HepG2 (cell line): ENCODE data around the gene DAZL. TPM values are rescaled to one million over a fixed set of nuclear protein-coding genes. Genes with fewer than 3 reads are reported as not detected.

Source experiments
- ATAC-seq: fragments of 200-7000 bp; cut with Tn5 transposase; 3 replicates; pipeline ENCODE4 v1.9.1; 2020; ENCODE audit warnings: mild to moderate bottlenecking, moderate library complexity
- BruUV-seq: library from RNA; stranded (reverse); fragments of 400-500 nt; replicated peaks from 2 replicates; lab custom pipeline; 2021; lab: Mats Ljungman, UMichigan
- CTCF ChIA-PET: fragments of 300-600 bp; formaldehyde crosslinking; extraction: SDS; loops from one replicate; lab custom pipeline; 2021; ENCODE audit warnings: low total read pairs, inconsistent platforms, low intra/inter-chr PET ratio; lab: Yijun Ruan, JAX
- POLR2A ChIA-PET: fragments of 350-600 bp; sonication (Branson Sonifier 250); formaldehyde crosslinking; loops from one replicate; lab custom pipeline; 2020; ENCODE audit warnings: antibody characterized with exemption, inconsistent platforms; lab: Yijun Ruan, JAX
- DNase-seq: peaks from one replicate; pipeline ENCODE4 v3.0.0-alpha.2; 2015; ENCODE audit warnings: low spot score
- FAIRE-seq: peaks from 3 replicates; lab custom pipeline; 2011; peaks lifted over from hg19 to GRCh38; lab: Jason Lieb, UNC
- H2AFZ ChIP-seq: one replicate; pipeline ENCODE4 v1.6.1; 2011; ENCODE audit warnings: low read length, inconsistent platforms
- H3K27ac ChIP-seq: fragments of 300-600 bp; 3 replicates; pipeline ENCODE4 v1.8.0; 2011; ENCODE audit warnings: mixed run types, mild to moderate bottlenecking, mixed read lengths, low read length, inconsistent platforms; ENCODE audit not compliant: insufficient read depth; ENCODE audit errors: extremely low read length
- H3K27me3 ChIP-seq, 2 experiments: fragments of 200-600 bp in 1 of 2; 2 replicates in 1 of 2; 3 replicates in 1 of 2; pipeline versions ENCODE4 v1.6.0 to v1.8.0; 2011; ENCODE audit warnings: low read length in 2 of 2, mild to moderate bottlenecking in 2 of 2, moderate library complexity in 2 of 2, inconsistent platforms in 1 of 2; ENCODE audit not compliant: insufficient read depth in 2 of 2, control insufficient read depth in 1 of 2
- H3K36me3 ChIP-seq, 2 experiments: fragments of 200-600 bp in 1 of 2; replicated peaks in 1 of 2; 2 replicates in 1 of 2; 3 replicates in 1 of 2; pipeline versions ENCODE4 v1.5.1 to v1.8.0; 2011; ENCODE audit warnings: low read length in 2 of 2, inconsistent platforms in 1 of 2; ENCODE audit not compliant: insufficient read depth in 2 of 2, control insufficient read depth in 1 of 2
- H3K4me1 ChIP-seq: 2 replicates; pipeline ENCODE4 v1.5.1; 2012; ENCODE audit warnings: low read length, inconsistent platforms; ENCODE audit not compliant: insufficient read depth
- H3K4me2 ChIP-seq: 2 replicates; pipeline ENCODE4 v1.6.0; 2011; ENCODE audit warnings: low read depth, low read length, inconsistent platforms
- H3K4me3 ChIP-seq, 3 experiments: fragments of 200-600 bp in 1 of 3; sonication (generic), shearing (Covaris generic) in 1 of 3; replicated peaks in 1 of 3; 2 replicates each; pipeline ENCODE4 v1.5.1; 2011 to 2016; ENCODE audit warnings: low read length in 3 of 3, inconsistent platforms in 2 of 3, low read depth in 2 of 3, mild to moderate bottlenecking in 2 of 3, control low read depth in 1 of 3, mixed read lengths in 1 of 3; ENCODE audit not compliant: insufficient read depth in 1 of 3
- H3K79me2 ChIP-seq: one replicate; pipeline ENCODE4 v1.6.1; 2011; ENCODE audit warnings: low read length, inconsistent platforms; ENCODE audit not compliant: insufficient read depth
- H3K9ac ChIP-seq: 2 replicates; pipeline ENCODE4 v1.6.0; 2011; ENCODE audit warnings: mild to moderate bottlenecking, low read depth, low read length, inconsistent platforms; ENCODE audit not compliant: insufficient read depth
- H3K9me3 ChIP-seq: 2 replicates; pipeline ENCODE4 v1.5.1; 2012; ENCODE audit warnings: mild to moderate bottlenecking, low read length
- H4K20me1 ChIP-seq: 2 replicates; pipeline ENCODE4 v1.6.0; 2011; ENCODE audit warnings: inconsistent platforms, mild to moderate bottlenecking, low read length, moderate library complexity; ENCODE audit not compliant: insufficient read depth
- AGO1 ChIP-seq: fragments of 200-400 bp; formaldehyde crosslinking; IDR thresholded peaks from 2 replicates; pipeline ENCODE4 v1.6.1; 2017; ENCODE audit warnings: mild to moderate bottlenecking, low read depth, low read length, moderate library complexity; ENCODE audit not compliant: poor library complexity, severe bottlenecking
- ATM ChIP-seq: fragments of 450-650 bp; IDR thresholded peaks from 2 replicates; pipeline ENCODE4 v1.7.1; 2017; ENCODE audit warnings: mild to moderate bottlenecking, borderline replicate concordance
- ELF1 ChIP-seq: sonication (generic); formaldehyde crosslinking; IDR thresholded peaks from 2 replicates; pipeline ENCODE4 v1.4.0; 2020; ENCODE audit warnings: missing genetic modification reagents
- ZIK1 ChIP-seq: sonication (generic); formaldehyde crosslinking; IDR thresholded peaks from 2 replicates; pipeline ENCODE4 v1.5.0; 2020; ENCODE audit warnings: mild to moderate bottlenecking, low read depth, missing genetic modification reagents, borderline replicate concordance
- ZMYM4 ChIP-seq: sonication (generic); formaldehyde crosslinking; IDR thresholded peaks from 2 replicates; pipeline ENCODE4 v1.8.1; 2023; ENCODE audit warnings: mild to moderate bottlenecking, missing genetic modification reagents
- WGBS: methylation state at CpG from one replicate; pipeline ENCODE4 v1.1.6; 2017; ENCODE audit warnings: low lambda C conversion rate; 5-methylcytosine and 5-hydroxymethylcytosine counted together
- in situ Hi-C: cut with HindIII; loops from 2 replicates; pipeline ENCODE4 v1.10.0; 2017; ENCODE audit warnings: low pct_unique_long_range_greater_than_20kb; ENCODE audit not compliant: extremely low pct_ligation_motif_present
- intact Hi-C: fragments of 100-400 bp; cut with micrococcal nuclease; formaldehyde crosslinking; loops from one replicate; pipeline ENCODE4 v1.10.0; 2022; ENCODE audit not compliant: unreplicated experiment
- polyA plus RNA-seq, 8 experiments: library from polyadenylated mRNA; depleted of rRNA in 3 of 8; stranded (reverse) in 7 of 8; unstranded in 1 of 8; fragments of >200 nt; fragmentation: Illumina TruSeq in 4 of 8; extraction: Trizol in 4 of 8; gene quantifications; 2 replicates each; pipeline versions ENCODE4 v1.2.1 to v1.2.3, GENCODE V29; 2011 to 2016; ENCODE audit warnings: low read depth in 4 of 8, missing spikeins in 1 of 8, mixed read lengths in 1 of 8; ENCODE audit not compliant: insufficient read depth in 1 of 8
- total RNA-seq, 5 experiments: library from RNA; depleted of rRNA; stranded (reverse); fragments of >200 nt; fragmentation: Illumina TruSeq; extraction: Trizol; gene quantifications; 2 replicates each; pipeline ENCODE4 v1.2.3, GENCODE V29; 2016; ENCODE audit warnings: low read depth in 1 of 5
- TF ChIP-seq, protein P1 (sequence below): sonication (generic); formaldehyde crosslinking; IDR thresholded peaks from 2 replicates; pipeline ENCODE4 v1.4.0; 2020; ENCODE audit warnings: mild to moderate bottlenecking, missing genetic modification reagents
- TF ChIP-seq, protein P2 (sequence below): sonication (generic); formaldehyde crosslinking; IDR thresholded peaks from 2 replicates; pipeline ENCODE4 v1.5.0; 2020; ENCODE audit warnings: missing genetic modification reagents

The DAZL gene
- total and polyA plus RNA-seq, 2 of the 13 experiments (the other 11 are each of a cell fraction or from before 2014, with no cell fraction given): not detected

DNA sequence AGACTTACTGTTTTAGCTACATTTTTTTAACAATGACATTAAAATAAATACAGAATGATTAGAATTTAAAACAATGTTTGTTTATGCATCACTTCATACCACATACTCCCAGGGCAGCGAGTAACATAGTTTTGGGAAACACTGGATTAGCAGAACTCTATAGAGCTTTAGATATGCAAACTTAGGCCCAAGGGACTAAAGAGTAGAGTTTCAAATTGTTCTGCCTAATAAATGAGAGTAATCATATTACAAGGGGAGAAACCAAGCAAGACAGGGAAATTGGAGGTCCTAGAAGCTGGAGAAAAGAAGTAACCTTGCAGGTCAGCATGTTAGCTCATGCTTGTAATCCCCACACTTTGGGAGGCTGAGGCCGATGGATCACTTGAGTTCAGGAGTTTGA, 3.6 kb upstream of the DAZL start:
- DNase-seq: no peak
- no peak overlapping the region for H2AFZ ChIP-seq
- ChIA-PET POLR2A (no interaction called here), CTCF (no interaction called here)
- FAIRE-seq: no peak
- in situ Hi-C loops: loop anchor here (10.0 to 25.0 kb wide), 2 partner anchors 428 to 796 kb away; no protein-coding TSS in a partner anchor
- H3K4me2 ChIP-seq: no peak overlapping the region
- intact Hi-C loops: no loop called here
- H3K27me3 ChIP-seq: no peaks in the 10 kb centered on the region
- H3K36me3 ChIP-seq: no peaks in the 10 kb centered on the region
- WGBS: 22% methylated on average over 2 of the region's 2 CpGs
- no peak overlapping the region for H3K9ac ChIP-seq
- no TSS peak for BruUV-seq
- H3K9me3 ChIP-seq: no peaks in the 10 kb centered on the region
- ATAC-seq: no peak
- H3K27ac ChIP-seq: no peak overlapping the region
- TF ChIP-seq AGO1: no peak
- TF ChIP-seq ATM: no peak
- no peak for TF ChIP-seq ZIK1 (CRISPR knock-in tag)
- TF ChIP-seq, protein P1, sequence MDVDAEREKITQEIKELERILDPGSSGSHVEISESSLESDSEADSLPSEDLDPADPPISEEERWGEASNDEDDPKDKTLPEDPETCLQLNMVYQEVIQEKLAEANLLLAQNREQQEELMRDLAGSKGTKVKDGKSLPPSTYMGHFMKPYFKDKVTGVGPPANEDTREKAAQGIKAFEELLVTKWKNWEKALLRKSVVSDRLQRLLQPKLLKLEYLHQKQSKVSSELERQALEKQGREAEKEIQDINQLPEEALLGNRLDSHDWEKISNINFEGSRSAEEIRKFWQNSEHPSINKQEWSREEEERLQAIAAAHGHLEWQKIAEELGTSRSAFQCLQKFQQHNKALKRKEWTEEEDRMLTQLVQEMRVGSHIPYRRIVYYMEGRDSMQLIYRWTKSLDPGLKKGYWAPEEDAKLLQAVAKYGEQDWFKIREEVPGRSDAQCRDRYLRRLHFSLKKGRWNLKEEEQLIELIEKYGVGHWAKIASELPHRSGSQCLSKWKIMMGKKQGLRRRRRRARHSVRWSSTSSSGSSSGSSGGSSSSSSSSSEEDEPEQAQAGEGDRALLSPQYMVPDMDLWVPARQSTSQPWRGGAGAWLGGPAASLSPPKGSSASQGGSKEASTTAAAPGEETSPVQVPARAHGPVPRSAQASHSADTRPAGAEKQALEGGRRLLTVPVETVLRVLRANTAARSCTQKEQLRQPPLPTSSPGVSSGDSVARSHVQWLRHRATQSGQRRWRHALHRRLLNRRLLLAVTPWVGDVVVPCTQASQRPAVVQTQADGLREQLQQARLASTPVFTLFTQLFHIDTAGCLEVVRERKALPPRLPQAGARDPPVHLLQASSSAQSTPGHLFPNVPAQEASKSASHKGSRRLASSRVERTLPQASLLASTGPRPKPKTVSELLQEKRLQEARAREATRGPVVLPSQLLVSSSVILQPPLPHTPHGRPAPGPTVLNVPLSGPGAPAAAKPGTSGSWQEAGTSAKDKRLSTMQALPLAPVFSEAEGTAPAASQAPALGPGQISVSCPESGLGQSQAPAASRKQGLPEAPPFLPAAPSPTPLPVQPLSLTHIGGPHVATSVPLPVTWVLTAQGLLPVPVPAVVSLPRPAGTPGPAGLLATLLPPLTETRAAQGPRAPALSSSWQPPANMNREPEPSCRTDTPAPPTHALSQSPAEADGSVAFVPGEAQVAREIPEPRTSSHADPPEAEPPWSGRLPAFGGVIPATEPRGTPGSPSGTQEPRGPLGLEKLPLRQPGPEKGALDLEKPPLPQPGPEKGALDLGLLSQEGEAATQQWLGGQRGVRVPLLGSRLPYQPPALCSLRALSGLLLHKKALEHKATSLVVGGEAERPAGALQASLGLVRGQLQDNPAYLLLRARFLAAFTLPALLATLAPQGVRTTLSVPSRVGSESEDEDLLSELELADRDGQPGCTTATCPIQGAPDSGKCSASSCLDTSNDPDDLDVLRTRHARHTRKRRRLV: no peak
- TF ChIP-seq, protein P2, sequence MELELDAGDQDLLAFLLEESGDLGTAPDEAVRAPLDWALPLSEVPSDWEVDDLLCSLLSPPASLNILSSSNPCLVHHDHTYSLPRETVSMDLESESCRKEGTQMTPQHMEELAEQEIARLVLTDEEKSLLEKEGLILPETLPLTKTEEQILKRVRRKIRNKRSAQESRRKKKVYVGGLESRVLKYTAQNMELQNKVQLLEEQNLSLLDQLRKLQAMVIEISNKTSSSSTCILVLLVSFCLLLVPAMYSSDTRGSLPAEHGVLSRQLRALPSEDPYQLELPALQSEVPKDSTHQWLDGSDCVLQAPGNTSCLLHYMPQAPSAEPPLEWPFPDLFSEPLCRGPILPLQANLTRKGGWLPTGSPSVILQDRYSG (CRISPR knock-in tag): no peak
- no peak for TF ChIP-seq ZMYM4 (CRISPR knock-in tag)
- TF ChIP-seq ELF1 (CRISPR knock-in tag): no peak
- no peak overlapping the region for H3K4me3 ChIP-seq
- H3K79me2 ChIP-seq: no peaks in the 10 kb centered on the region
- H3K4me1 ChIP-seq: no peaks in the 10 kb centered on the region
- no peaks in the 10 kb centered on the region for H4K20me1 ChIP-seq
